CD4-positive, alpha-beta T cell (primary cell): ENCODE measurements around the gene MON1B. TPM values are rescaled to one million over a fixed set of nuclear protein-coding genes. Genes with fewer than 3 reads are reported as not detected.
A peak's percentile ranks its signal among the peaks of the same experiment; 100 is the strongest.

Experiments used
- ATAC-seq: fragments of 200-7000 bp; cut with Tn5 transposase; one replicate; pipeline ENCODE4 v1.10.0; 2022; ENCODE audit warnings: mild to moderate bottlenecking; ENCODE audit not compliant: poor library complexity
- CTCF ChIA-PET: fragments of 350-600 bp; sonication (Branson Sonifier 250); formaldehyde crosslinking; loops from one replicate; lab custom pipeline; 2021; ENCODE audit warnings: antibody characterized with exemption, inconsistent platforms; lab: Charles Lee
- POLR2A ChIA-PET: fragments of 350-600 bp; sonication (Branson Sonifier 250); formaldehyde crosslinking; loops from one replicate; lab custom pipeline; 2021; ENCODE audit warnings: antibody characterized with exemption, inconsistent platforms; lab: Charles Lee
- DNase-seq, 14 experiments: peaks; one replicate each; pipeline ENCODE4 v3.0.0-alpha.2; 2013 to 2020; ENCODE audit warnings: mixed read lengths in 2 of 14
- H3K27ac ChIP-seq, 2 donors: one replicate each; pipeline versions ENCODE4 v1.5.1 to v1.7.0; 2013; ENCODE audit warnings: low read length in 2 of 2, low read depth in 1 of 2, mild to moderate bottlenecking in 1 of 2
- H3K27me3 ChIP-seq, 2 experiments: 1 replicate in 1 of 2; 2 replicates in 1 of 2; pipeline versions ENCODE4 v1.6.1 to v1.7.0; 2013; ENCODE audit warnings: low read length in 2 of 2, control low read depth in 1 of 2, mild to moderate bottlenecking in 1 of 2, moderate library complexity in 1 of 2; ENCODE audit not compliant: insufficient read depth in 2 of 2, control insufficient read depth in 1 of 2
- H3K36me3 ChIP-seq: one replicate; pipeline ENCODE4 v1.6.1; 2013; ENCODE audit warnings: low read length, control low read depth; ENCODE audit not compliant: insufficient read depth
- H3K4me1 ChIP-seq: one replicate; pipeline ENCODE4 v1.6.1; 2013; ENCODE audit warnings: low read length, control low read depth; ENCODE audit not compliant: insufficient read depth
- H3K4me3 ChIP-seq: one replicate; pipeline ENCODE4 v1.5.1; 2013; ENCODE audit warnings: mild to moderate bottlenecking, low read length, moderate library complexity
- H3K9me3 ChIP-seq, 2 experiments: 1 replicate in 1 of 2; 2 replicates in 1 of 2; pipeline versions ENCODE4 v1.6.1 to v1.7.0; 2013; ENCODE audit warnings: low read length in 2 of 2, mild to moderate bottlenecking in 2 of 2, control low read depth in 1 of 2, moderate library complexity in 1 of 2; ENCODE audit not compliant: control insufficient read depth in 1 of 2, insufficient read depth in 1 of 2
- H3K27ac Mint-ChIP-seq: one replicate; pipeline ENCODE4 v1.8.0; 2020; ENCODE audit warnings: mixed read lengths
- H3K27me3 Mint-ChIP-seq: one replicate; pipeline ENCODE4 v1.8.0; 2021; ENCODE audit warnings: mixed read lengths
- H3K36me3 Mint-ChIP-seq: one replicate; pipeline ENCODE4 v1.8.0; 2021; ENCODE audit warnings: low read depth, mixed read lengths
- H3K4me1 Mint-ChIP-seq: one replicate; pipeline ENCODE4 v1.8.0; 2021; ENCODE audit warnings: low read depth, mixed read lengths
- H3K4me3 Mint-ChIP-seq: one replicate; pipeline ENCODE4 v1.8.0; 2020; ENCODE audit warnings: mild to moderate bottlenecking, mixed read lengths
- H3K9me3 Mint-ChIP-seq: one replicate; pipeline ENCODE4 v1.8.0; 2020; ENCODE audit warnings: mixed read lengths
- intact Hi-C, 2 experiments: fragments of 100-400 bp; cut with DNase I in 1 of 2; cut with micrococcal nuclease in 1 of 2; formaldehyde crosslinking; loops; one replicate each; pipeline versions ENCODE4 v1.15.1 to v1.9.0; 2023 to 2025; cut with DNase I, micrococcal nuclease
- total RNA-seq, 174 experiments: library from RNA in 2 of 174; stranded (reverse) in 2 of 174; gene quantifications; one replicate each; pipeline ENCODE4 v1.2.3 and lab custom pipeline; 2021 to 2026
- TF ChIP-seq, protein P1 (sequence below): fragments of 200-600 bp; IDR thresholded peaks from one replicate; pipeline ENCODE4 v1.8.0; 2022; ENCODE audit warnings: antibody characterized with exemption, mild to moderate bottlenecking

Gene MON1B
- total RNA-seq, 2 experiments from 2014 or later = 52.3 to 52.6 TPM

DNA sequence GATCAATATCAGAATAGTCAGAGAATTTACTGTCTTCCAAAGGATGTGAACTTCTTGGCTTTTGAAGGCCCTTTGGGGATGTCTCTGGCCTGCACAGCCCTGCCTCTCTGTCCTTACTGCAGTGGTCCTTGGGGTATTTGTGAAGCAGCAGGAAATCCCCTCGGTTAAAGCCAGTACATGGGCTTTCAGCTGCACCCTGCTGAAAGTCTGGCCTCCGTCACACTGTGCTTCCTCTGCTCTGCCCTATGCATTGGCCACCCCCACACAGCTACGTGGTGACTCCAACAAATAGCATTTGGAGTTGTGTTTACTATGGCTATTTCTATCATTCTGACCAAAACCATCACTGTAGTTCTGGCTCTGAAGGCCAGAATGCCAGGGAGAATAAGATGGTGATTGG is 29.4 kb downstream of the MON1B start:
- Mint-ChIP-seq H3K27ac (no peak overlapping the region), H3K4me1 (no peaks in the 10 kb centered on the region), H3K27me3 (no peaks in the 10 kb centered on the region), H3K36me3 (no peaks in the 10 kb centered on the region), H3K9me3 (no peaks in the 10 kb centered on the region), H3K4me3 (no peak overlapping the region)
- no peaks in the 10 kb centered on the region for H3K36me3 ChIP-seq
- H3K4me3 ChIP-seq = no peak overlapping the region
- H3K27me3 ChIP-seq = no peaks in the 10 kb centered on the region
- no peak overlapping the region for H3K27ac ChIP-seq
- TF ChIP-seq, protein P1, sequence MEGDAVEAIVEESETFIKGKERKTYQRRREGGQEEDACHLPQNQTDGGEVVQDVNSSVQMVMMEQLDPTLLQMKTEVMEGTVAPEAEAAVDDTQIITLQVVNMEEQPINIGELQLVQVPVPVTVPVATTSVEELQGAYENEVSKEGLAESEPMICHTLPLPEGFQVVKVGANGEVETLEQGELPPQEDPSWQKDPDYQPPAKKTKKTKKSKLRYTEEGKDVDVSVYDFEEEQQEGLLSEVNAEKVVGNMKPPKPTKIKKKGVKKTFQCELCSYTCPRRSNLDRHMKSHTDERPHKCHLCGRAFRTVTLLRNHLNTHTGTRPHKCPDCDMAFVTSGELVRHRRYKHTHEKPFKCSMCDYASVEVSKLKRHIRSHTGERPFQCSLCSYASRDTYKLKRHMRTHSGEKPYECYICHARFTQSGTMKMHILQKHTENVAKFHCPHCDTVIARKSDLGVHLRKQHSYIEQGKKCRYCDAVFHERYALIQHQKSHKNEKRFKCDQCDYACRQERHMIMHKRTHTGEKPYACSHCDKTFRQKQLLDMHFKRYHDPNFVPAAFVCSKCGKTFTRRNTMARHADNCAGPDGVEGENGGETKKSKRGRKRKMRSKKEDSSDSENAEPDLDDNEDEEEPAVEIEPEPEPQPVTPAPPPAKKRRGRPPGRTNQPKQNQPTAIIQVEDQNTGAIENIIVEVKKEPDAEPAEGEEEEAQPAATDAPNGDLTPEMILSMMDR = no peak
- intact Hi-C loops = no loop called here
- ChIA-PET POLR2A (no interaction called here), CTCF (no interaction called here)
- H3K4me1 ChIP-seq = no peaks in the 10 kb centered on the region
- H3K9me3 ChIP-seq = no peaks in the 10 kb centered on the region
- ATAC-seq (no peak), DNase-seq (no peak)

DNA sequence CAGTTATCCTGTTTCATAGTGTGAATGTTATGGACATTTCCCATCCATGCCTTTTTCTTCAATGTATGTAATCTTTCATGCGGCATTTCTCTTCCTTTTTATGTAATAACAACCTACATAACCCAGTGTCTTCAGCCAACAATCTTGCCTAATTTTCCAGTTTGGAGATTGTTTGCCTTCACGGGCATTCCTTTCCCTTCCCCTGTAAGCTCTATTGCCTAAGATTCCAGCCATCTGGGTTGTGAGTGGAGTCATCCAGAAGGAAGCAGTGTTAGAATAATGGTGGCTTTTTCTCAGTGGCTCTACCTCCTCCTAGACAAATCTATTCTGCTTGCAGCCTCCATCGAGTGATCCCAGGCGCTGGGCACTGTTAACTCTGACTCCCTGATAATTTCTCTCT is 30.5 kb downstream of the MON1B start:
- TF ChIP-seq, protein P1 = no peak
- ATAC-seq (no peak), DNase-seq (no peak)
- no peak overlapping the region for H3K27ac Mint-ChIP-seq
- intact Hi-C loops = no loop called here
- peaks cover 0 to 5% of the 10 kb centered on the region in 2 experiments for H3K27me3 ChIP-seq
- no peak overlapping the region for H3K4me3 ChIP-seq
- ChIA-PET POLR2A (no interaction called here), CTCF (no interaction called here)
- no peak overlapping the region for H3K4me3 Mint-ChIP-seq
- H3K27me3 Mint-ChIP-seq = no peaks in the 10 kb centered on the region
- H3K36me3 ChIP-seq = no peaks in the 10 kb centered on the region
- no peaks in the 10 kb centered on the region for H3K9me3 ChIP-seq
- H3K4me1 Mint-ChIP-seq = no peaks in the 10 kb centered on the region
- H3K9me3 Mint-ChIP-seq = no peaks in the 10 kb centered on the region
- no peaks in the 10 kb centered on the region for H3K4me1 ChIP-seq
- H3K27ac ChIP-seq = no peak overlapping the region
- H3K36me3 Mint-ChIP-seq = no peaks in the 10 kb centered on the region

DNA sequence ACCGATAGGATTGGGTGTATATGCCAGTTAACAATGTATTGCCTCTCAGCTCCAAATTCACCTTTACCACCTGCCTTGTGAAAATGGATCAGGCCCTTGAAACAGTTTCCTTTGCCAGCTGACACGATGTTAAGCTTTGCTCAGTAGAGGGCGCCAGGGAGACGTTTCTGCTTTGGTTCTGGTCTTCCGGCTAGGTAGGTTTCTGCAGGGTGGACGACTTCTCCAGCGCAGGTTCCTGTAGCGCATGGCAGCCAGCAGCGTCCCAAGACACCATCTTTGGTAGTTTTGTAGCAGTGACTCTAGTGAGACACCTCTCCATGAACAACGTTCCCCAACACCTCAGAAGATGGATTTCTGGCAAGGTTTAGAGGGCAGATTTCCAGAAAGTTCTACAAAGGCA is 32.2 kb downstream of the MON1B start:
- H3K9me3 Mint-ChIP-seq = no peaks in the 10 kb centered on the region
- intact Hi-C loops = no loop called here
- H3K4me3 ChIP-seq = no peak overlapping the region
- no peak overlapping the region for H3K27ac Mint-ChIP-seq
- ChIA-PET POLR2A (no interaction called here), CTCF (no interaction called here)
- H3K27ac ChIP-seq = no peak overlapping the region
- no peaks in the 10 kb centered on the region for H3K36me3 Mint-ChIP-seq
- DNase-seq = peak in 4 of 14 experiments; percentile 11 to 50 (median 42)
- TF ChIP-seq, protein P1 = no peak
- H3K27me3 ChIP-seq = peaks cover 0 to 5% of the 10 kb centered on the region in 2 experiments
- H3K27me3 Mint-ChIP-seq = no peaks in the 10 kb centered on the region
- H3K9me3 ChIP-seq = no peaks in the 10 kb centered on the region
- no peak overlapping the region for H3K4me3 Mint-ChIP-seq
- H3K4me1 ChIP-seq = no peaks in the 10 kb centered on the region
- no peak for ATAC-seq
- H3K36me3 ChIP-seq = no peaks in the 10 kb centered on the region
- no peaks in the 10 kb centered on the region for H3K4me1 Mint-ChIP-seq
